ENCODE data around the gene BLOC1S6.

BLOC1S6 gene

DNA sequence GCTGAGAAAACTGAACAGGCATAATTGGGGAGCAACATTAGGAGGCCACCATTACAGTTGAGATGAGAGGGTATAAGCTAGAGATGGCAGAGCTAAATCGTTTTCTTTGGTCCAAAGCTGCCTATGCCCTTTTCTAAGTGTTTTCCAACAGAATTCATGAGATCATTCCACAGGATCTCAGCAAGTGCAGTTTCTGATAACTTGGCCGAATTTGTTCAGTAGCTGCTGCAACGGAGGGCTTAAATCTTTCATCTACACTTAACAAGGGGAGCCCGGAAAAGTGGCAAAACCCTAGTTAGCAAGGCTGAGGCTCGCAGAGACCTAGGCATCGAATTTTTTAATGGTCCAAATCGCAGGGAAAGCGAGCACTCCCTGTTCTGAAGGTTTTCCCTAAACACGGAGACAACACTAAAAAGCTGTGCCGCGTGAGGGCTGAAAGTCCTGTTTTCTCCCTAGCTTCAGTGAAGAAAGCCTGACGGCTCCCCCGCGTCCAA is 531 bp upstream of the BLOC1S6 start:
- no peak for TF ChIP-seq SIN3A (IDR thresholded peaks at IDR 0.05; ENCODE audit: borderline replicate concordance, insufficient read depth, low read length)
- TF ChIP-seq REST (IDR thresholded peaks at IDR 0.05; ENCODE audit: insufficient read depth in 1 of 2, low read depth in 2 of 2, low read length in 2 of 2): no peak
- no peak for TF ChIP-seq POLR2AphosphoS5 (IDR thresholded peaks at IDR 0.05; ENCODE audit: low read depth, low read length)
- no peak for TF ChIP-seq FOXP2 (optimal IDR thresholded peaks at IDR 0.05; ENCODE audit: borderline replicate concordance, extremely low read depth, extremely low read length, insufficient read depth)
- TF ChIP-seq TAF1 (IDR thresholded peaks at IDR 0.05; ENCODE audit: borderline replicate concordance, insufficient read depth, low read length): no peak

- TF ChIP-seq SIN3A (IDR thresholded peaks at IDR 0.05; ENCODE audit: borderline replicate concordance, insufficient read depth, low read length): no peak
- TF ChIP-seq TAF1 (IDR thresholded peaks at IDR 0.05; ENCODE audit: borderline replicate concordance, insufficient read depth, low read length): no peak
- TF ChIP-seq REST (IDR thresholded peaks at IDR 0.05; ENCODE audit: insufficient read depth in 1 of 2, low read depth in 2 of 2, low read length in 2 of 2): no peak
- TF ChIP-seq POLR2AphosphoS5 (IDR thresholded peaks at IDR 0.05; ENCODE audit: low read depth, low read length): no peak
- TF ChIP-seq FOXP2 (optimal IDR thresholded peaks at IDR 0.05; ENCODE audit: borderline replicate concordance, extremely low read depth, extremely low read length, insufficient read depth): no peak
Measured at GRCh38 chr15:45587863-45588170, 638 bp downstream of the BLOC1S6 start.

DNA sequence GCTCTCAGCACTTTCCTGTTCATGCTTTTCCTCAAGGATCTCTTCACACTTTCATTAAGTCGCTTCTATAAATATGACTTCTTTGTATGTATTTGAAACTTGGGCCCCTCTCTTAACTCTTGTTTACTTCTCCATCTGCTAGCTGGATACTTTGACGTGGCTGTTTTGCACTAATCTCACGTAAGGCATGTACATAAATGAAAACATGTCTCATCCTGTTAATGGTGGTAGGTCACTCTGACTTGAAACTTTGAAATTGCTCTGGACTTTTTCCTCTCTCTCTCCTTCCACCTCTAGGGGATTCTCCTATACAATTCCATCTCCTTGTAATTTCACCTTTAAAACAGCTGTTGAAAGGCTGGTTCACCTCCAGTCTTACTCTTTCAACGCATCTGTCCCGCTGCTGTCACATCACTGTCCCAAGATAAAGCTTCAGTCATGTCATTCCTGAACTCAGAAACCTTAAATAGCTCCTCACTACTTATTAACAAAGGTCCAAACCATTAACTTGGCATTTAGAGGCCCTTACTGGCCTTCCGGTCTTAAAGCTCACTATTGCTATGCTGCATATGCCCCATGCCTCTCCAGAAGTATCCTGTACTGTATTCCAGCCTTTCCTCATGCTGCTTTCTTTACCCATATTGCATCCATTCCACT is 1.2 kb downstream of the BLOC1S6 start:
- TF ChIP-seq TAF1 (IDR thresholded peaks at IDR 0.05; ENCODE audit: borderline replicate concordance, insufficient read depth, low read length): no peak
- TF ChIP-seq POLR2AphosphoS5 (IDR thresholded peaks at IDR 0.05; ENCODE audit: low read depth, low read length): no peak
- TF ChIP-seq FOXP2 (optimal IDR thresholded peaks at IDR 0.05; ENCODE audit: borderline replicate concordance, extremely low read depth, extremely low read length, insufficient read depth): no peak
- no peak for TF ChIP-seq SIN3A (IDR thresholded peaks at IDR 0.05; ENCODE audit: borderline replicate concordance, insufficient read depth, low read length)
- no peak for TF ChIP-seq REST (IDR thresholded peaks at IDR 0.05; ENCODE audit: insufficient read depth in 1 of 2, low read depth in 2 of 2, low read length in 2 of 2)

- TF ChIP-seq TAF1 (IDR thresholded peaks at IDR 0.05; ENCODE audit: borderline replicate concordance, insufficient read depth, low read length) (no peak), POLR2AphosphoS5 (IDR thresholded peaks at IDR 0.05; ENCODE audit: low read depth, low read length) (no peak), REST (IDR thresholded peaks at IDR 0.05; ENCODE audit: insufficient read depth in 1 of 2, low read depth in 2 of 2, low read length in 2 of 2) (no peak), SIN3A (IDR thresholded peaks at IDR 0.05; ENCODE audit: borderline replicate concordance, insufficient read depth, low read length) (no peak), FOXP2 (optimal IDR thresholded peaks at IDR 0.05; ENCODE audit: borderline replicate concordance, extremely low read depth, extremely low read length, insufficient read depth) (no peak)
Measured at GRCh38 chr15:45589256-45589655, 2.1 kb downstream of the BLOC1S6 start.

Data from PFSK-1 (cell line).